Keratinocyte (primary cell): ENCODE measurements around the gene FAM13C.

Source experiments
- EZH2 ChIP-seq: IDR thresholded peaks from one replicate; pipeline ENCODE4 v1.6.1; 2012; ENCODE audit warnings: inconsistent platforms, mild to moderate bottlenecking, low read length, moderate library complexity
- TF ChIP-seq, protein P1 (sequence below), 3 experiments: IDR thresholded peaks in 1 of 3; conservative IDR thresholded peaks in 1 of 3; optimal IDR thresholded peaks in 1 of 3; 2 replicates in 2 of 3; 3 replicates in 1 of 3; pipeline versions ENCODE3 to v1.5.1; 2011; ENCODE audit warnings: low read length in 3 of 3, mild to moderate bottlenecking in 3 of 3, moderate library complexity in 2 of 3, control low read depth in 1 of 3, inconsistent platforms in 1 of 3; ENCODE audit not compliant: insufficient read depth in 2 of 3; ENCODE audit errors: extremely low read depth in 1 of 3

GRCh38 chr10:59227136-59227673 lies 135.1 kb downstream of the FAM13C start:
- TF ChIP-seq, protein P1, sequence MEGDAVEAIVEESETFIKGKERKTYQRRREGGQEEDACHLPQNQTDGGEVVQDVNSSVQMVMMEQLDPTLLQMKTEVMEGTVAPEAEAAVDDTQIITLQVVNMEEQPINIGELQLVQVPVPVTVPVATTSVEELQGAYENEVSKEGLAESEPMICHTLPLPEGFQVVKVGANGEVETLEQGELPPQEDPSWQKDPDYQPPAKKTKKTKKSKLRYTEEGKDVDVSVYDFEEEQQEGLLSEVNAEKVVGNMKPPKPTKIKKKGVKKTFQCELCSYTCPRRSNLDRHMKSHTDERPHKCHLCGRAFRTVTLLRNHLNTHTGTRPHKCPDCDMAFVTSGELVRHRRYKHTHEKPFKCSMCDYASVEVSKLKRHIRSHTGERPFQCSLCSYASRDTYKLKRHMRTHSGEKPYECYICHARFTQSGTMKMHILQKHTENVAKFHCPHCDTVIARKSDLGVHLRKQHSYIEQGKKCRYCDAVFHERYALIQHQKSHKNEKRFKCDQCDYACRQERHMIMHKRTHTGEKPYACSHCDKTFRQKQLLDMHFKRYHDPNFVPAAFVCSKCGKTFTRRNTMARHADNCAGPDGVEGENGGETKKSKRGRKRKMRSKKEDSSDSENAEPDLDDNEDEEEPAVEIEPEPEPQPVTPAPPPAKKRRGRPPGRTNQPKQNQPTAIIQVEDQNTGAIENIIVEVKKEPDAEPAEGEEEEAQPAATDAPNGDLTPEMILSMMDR (optimal IDR thresholded peaks at IDR 0.05 in 1 of 3, IDR thresholded peaks at IDR 0.05 in 1 of 3, conservative IDR thresholded peaks at IDR 0.05 in 1 of 3; ENCODE audit: extremely low read depth in 1 of 3, insufficient read depth in 2 of 3, low read length in 3 of 3), result peak in 1 of 3 experiments; percentile 18
- no peak for TF ChIP-seq EZH2
